HG02623 (cell line): ENCODE results near the gene ABCC4.
A peak's percentile ranks its signal among the peaks of the same experiment; 100 is the strongest.
"Not testable (repeated sequence)": the region's sequence is repeated elsewhere in the genome, so short reads cannot be mapped to it uniquely, and the experiment has no call there.

Experiments used
- ATAC-seq: cut with Tn5 transposase; IDR thresholded peaks from one replicate; pipeline ENCODE4 v1.9.1; 2021; ENCODE audit warnings: moderate library complexity; ENCODE audit not compliant: unreplicated experiment

Gene ABCC4

GRCh38 chr13:95200386-95200957, 100.8 kb downstream of the ABCC4 start:
- not testable (repeated sequence) for ATAC-seq

- no peak for ATAC-seq
Observed at GRCh38 chr13:95199896-95200295, 101.4 kb downstream of the ABCC4 start.

GRCh38 chr13:95198606-95199005, 102.6 kb downstream of the ABCC4 start:
- not testable (repeated sequence) for ATAC-seq

- ATAC-seq, result no peak
Observed at GRCh38 chr13:95197548-95197947, 103.7 kb downstream of the ABCC4 start.

- ATAC-seq, result no peak
Observed at GRCh38 chr13:95195146-95195545, 106.1 kb downstream of the ABCC4 start.

GRCh38 chr13:95193509-95194230, 107.6 kb downstream of the ABCC4 start:
- no peak for ATAC-seq

GRCh38 chr13:95192998-95193397, 108.3 kb downstream of the ABCC4 start:
- ATAC-seq, result no peak

GRCh38 chr13:95192564-95192945, 108.7 kb downstream of the ABCC4 start:
- not testable (repeated sequence) for ATAC-seq

GRCh38 chr13:95191821-95192563, 109.3 kb downstream of the ABCC4 start:
- peak; percentile 93 for ATAC-seq

- ATAC-seq, result no peak
Observed at GRCh38 chr13:95188128-95188527, 113.1 kb downstream of the ABCC4 start.

- ATAC-seq, result no peak
Observed at GRCh38 chr13:95185851-95186250, 115.4 kb downstream of the ABCC4 start.

GRCh38 chr13:95185311-95185710, 115.9 kb downstream of the ABCC4 start:
- no peak for ATAC-seq

- no peak for ATAC-seq
Observed at GRCh38 chr13:95184317-95184716, 116.9 kb downstream of the ABCC4 start.

- no peak for ATAC-seq
Observed at GRCh38 chr13:95182570-95183265, 118.5 kb downstream of the ABCC4 start.

- peak; percentile 61 for ATAC-seq
Observed at GRCh38 chr13:95181586-95181985, 119.7 kb downstream of the ABCC4 start.

GRCh38 chr13:95180513-95181245, 120.6 kb downstream of the ABCC4 start:
- ATAC-seq, result no peak

- no peak for ATAC-seq
Observed at GRCh38 chr13:95176611-95177259, 124.5 kb downstream of the ABCC4 start.

- ATAC-seq, result no peak
Observed at GRCh38 chr13:95174517-95174916, 126.7 kb downstream of the ABCC4 start.

GRCh38 chr13:95168191-95168590, 133.1 kb downstream of the ABCC4 start:
- no peak for ATAC-seq

GRCh38 chr13:95167003-95167402, 134.2 kb downstream of the ABCC4 start:
- not testable (repeated sequence) for ATAC-seq
